Head of caudate nucleus (tissue), 42 donors: ENCODE results near the gene LAMA3.

Source experiments
- DNase-seq, 42 donors: peaks; one replicate each; pipeline versions ENCODE4 v3.0.0 to v3.0.0-alpha.2; 2020 to 2021; ENCODE audit warnings: mixed read lengths in 7 of 42
- intact Hi-C: fragments of 100-400 bp; cut with DNase I; formaldehyde crosslinking; loops from one replicate; pipeline ENCODE4 v1.15.0; 2022

LAMA3 gene

DNA sequence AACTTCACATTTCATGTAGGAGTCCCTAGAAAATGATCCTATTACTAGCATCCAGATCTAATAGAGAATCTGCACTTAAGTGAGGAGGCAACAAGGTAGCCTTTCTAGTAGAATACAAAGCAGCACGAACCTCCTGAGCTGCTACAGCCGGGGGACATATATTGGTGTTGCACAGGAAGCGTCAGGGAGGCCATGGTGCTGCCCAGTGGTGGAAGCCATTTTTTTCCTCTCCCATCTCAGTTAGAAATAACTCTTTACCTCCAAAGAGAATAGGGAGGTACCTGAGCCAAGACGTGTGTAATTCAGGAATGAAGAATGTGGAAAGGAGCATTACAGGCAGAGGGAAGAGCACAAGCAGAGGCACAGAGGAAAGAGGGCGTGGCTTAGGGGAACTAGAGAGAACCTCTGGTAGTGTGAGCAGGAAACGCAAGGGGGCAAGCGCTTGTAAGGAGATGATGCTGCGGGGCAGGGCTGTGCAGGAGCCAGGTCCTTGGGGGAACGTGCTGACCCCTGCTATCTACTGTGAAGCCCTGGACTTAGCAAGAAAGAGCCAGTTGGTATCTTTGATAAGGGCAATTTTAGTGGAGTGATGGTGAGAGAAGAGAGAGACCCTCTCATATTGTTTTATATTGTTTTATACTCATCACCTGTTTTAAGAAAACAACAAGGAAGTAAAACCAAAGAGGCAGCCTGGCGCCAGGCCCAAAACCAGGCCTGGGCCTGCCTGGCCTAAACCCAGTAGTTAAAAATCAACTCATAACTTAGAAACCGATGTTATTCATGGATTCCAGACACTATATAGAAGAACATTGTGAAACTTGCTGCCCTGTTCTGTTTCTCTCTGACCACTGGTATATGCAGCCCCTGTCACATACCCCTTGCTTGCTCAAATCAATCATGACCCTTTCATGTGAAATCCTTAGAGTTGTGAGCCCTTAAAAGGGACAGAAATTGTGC, 275.3 kb downstream of the LAMA3 start:
- peak in 1 of 42 donors; percentile 14 for DNase-seq
- intact Hi-C loops: no loop called here

DNA sequence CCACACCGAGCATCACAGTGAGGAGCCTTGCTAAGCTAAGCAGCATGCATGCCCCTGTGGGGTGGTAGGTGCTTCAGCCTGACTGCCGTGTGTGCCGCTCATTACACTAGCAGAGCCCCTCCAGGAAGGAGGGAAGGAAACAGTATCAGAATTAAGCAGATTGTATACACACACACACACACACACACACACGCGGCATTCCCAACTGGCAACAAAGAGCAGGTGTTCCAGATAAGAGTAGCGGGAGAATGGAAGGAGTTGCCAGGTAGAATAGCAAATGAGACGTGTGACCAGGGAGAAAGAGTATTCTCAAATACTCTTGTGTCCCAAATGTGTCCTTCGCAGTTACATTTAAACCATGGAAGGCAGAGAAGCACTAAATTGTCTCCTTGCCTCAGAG, 277.7 kb downstream of the LAMA3 start:
- DNase-seq: no peak
- intact Hi-C loops: no loop called here

DNA sequence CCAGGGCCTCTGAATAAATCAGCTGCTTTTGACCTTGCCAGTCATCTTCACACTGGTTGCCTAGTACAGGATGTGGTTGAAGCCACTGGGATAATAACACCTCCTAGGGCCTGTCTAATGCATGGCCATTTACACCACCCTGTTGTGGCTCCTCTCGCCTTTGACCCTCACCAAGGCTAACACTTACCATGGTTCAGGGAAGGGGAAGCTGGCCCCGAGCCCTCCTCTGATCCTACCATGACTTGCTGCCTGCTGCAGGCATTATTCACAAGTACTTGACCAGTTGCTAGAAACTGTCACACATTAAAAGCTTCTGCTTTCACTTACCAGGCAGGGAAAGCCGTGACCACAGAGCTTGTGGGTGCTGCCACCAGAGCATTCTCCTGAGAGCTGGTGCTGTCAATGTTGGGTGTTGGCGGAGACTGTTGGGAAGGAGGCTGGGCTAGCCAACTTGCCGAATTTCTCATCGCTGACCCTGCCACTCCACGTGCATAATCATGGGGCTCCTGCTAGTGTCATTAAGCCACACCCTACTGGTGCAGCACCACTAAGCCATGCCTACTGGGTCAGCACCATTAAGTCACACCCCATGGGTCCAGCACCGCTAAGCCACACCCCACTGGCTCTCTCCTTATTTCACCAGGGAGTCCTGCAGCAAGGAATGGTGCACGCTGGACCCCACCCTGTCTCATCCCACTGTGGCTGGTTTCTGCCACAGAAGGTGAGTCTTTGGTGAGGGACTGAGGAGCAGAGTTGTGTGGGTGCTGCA, 278.3 kb downstream of the LAMA3 start:
- intact Hi-C loops: no loop called here
- DNase-seq: peak in 1 of 42 donors; percentile 23

DNA sequence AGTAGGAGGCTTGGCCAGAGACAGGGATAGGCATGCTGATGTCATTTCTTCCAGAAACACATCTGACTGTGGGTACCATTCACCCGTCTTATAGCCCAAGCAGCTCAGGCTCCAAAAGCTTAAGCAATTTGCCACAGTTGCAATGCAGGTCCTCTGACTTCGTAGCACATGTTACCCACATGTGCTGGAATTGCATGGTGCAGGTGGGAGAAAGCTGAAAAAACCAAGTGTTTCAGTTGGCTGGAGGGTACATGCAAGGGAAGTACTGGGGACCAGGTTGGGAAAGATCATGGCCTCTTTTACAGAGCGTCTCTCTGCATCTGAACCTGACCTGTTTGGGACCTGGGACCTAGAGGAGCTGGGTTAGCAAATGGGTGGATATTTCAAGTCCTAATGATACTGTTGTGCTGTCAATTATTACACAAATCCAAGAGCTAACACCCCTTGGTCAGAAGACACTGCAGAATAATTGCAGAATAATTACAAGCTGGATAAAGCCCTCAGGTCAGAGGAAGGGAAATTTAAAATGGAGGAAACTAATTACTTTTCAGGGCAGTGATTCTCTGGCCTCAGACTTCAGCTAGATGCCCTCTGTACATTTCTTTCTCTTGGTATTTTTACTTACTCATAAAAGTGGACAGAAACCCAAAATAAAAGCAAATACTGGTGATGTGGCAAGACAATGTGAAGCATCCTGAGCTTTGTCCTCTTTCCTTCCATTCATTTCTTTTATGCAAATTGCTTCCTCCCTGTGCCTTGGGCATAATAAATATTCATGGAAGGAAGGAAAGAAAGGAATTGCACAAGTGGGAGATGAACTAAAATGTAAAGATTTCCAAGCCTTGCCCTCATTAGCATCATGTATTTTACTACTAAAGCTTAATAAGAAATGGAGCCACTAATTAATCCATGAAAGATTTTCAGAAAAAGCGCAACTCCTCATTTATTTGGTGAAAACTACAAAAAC, 279.7 kb downstream of the LAMA3 start:
- no peak for DNase-seq
- intact Hi-C loops: no loop called here

DNA sequence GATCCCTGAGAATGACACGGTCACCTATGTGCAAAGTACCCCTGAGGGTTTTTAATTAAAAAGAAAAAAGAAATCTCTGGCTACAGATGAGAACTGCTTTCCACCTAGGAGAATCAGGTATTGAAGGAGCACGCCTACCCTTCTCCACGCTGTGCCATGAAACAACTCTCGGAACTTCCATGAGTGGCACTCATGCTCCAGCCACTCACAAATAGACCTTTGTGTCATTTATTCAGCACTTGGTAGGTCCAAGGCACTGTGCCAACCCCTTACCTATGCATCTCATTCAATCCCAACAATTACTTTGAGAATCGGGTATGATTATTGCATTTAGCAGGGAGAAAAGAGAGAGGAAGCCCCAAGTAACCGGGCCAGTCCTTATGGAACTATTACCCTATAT, 280.4 kb downstream of the LAMA3 start:
- DNase-seq: no peak
- intact Hi-C loops: no loop called here

DNA sequence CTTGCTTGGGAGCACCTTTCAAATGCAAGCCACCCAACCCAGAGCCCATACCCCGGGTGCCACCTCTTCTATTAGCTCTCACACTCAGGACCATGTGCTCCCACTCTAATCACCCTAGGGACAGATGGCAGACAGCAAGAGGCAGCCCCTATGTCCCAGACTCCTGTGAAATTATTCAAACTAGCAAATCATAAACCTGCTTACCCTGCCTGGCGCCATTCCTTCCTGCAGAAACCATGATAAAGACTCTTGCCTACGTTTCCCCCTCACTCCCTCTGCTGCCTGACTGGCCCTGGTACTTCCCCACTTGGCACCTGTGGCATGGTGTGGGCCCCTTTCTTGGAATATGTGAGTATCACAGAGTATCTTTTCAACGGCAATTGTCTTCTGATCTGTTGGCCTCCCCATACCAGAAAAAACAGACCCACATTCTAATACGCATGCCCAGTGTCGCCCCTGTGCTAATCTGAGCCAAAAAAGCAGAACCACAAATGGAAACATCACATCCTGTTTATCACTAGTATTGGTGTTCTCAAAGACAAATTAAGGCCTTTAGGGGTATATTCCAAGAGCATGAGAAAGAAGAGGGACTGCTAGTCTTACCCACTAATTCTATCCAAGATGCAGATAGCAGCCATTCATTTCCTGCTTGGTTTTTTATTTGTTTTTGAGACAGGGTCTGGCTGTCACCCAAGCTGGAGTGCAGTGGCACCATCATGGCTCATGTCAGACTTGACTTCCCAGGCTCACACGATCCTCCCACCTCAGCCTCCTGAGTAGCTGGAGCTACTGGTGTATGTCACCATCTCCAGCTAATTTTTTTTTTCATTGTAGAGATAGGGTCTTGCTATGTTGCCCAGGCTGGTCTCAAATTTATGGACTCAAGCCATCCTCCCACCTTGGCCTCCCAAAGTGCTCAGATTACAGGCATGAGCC, 281.2 kb downstream of the LAMA3 start:
- intact Hi-C loops: no loop called here
- no peak for DNase-seq

DNA sequence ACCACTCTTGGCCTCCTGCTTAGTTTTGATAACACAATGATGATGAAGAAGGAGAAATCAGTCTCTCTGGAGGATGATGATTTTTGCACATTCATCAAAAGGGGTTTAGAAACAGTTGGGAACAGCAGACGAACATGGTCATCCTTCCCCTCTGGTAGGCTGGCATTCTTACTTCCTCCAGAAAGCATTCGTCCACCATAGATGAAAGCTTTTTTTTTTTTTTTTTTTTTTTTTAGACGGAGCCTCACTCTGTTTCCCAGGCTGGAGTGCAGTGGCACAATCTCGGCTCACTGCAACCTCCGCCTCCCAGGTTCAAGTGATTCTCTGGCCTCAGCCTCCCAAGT, 281.8 kb downstream of the LAMA3 start:
- intact Hi-C loops: no loop called here
- DNase-seq: no peak

DNA sequence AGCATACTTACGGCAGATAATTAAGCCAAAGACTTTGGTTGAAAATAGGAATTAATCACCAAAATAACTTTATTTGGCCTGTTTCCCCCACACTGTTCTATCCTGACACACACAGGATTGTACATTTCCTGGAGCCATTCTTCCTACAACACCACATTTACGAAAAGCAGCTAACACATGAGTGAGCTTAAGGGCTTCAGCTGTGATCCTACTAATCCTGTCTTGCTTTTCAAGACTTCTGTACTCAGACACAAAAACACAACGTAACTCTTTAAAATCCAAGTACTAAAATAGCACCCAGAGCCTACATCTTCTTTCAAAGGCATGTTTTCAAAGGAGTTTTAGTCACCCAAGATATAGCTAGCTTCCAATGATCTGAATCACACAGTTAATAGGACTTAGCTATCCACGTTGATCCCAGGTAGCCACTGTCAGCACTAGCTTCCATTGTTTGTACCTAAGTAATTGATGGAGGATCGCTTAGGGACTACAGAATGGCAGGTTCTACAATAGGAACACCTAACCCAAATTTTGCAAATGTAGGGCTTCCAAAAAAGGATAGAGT, 282.5 kb downstream of the LAMA3 start:
- intact Hi-C loops: no loop called here
- DNase-seq: no peak

DNA sequence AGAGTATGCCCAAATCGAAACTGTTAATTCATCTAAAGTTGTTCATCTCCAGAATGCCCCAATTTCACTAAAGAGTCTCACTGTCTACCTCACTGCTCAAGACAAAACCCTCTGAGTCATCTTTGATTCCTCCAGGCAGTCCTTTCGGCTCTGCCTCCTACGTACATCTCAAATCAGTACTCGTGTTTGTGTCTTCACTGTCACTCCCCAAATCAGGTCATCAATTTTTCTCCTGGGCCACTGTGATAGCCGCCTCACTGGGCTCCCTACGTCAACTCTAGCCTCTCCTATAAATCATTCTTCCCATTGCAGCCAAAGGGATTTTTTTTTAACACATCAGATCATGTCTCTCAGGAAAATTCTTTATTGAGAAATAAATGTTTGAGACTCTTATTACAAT, 283.2 kb downstream of the LAMA3 start:
- intact Hi-C loops: no loop called here
- DNase-seq: peak in 13 of 42 donors; percentile 6 to 68 (median 29)

DNA sequence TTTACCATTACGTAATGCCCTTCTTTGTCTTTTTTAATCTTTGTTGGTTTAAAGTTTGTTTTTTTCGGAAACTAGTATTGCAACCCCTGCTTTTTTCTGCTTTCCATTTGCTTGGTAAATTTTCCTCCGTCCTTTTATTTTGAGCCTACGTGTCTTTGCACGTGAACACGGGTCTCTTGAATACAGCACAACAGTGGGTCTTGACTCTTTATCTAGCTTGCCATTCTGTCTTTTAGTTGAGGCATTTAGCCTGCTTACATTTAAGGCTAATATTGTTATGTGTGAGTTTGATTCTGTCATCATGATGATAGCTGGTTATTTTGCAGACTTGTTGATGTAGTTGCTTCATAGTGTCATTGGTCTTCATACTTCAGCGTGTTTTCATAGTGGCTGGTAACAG, 287.9 kb downstream of the LAMA3 start:
- intact Hi-C loops: no loop called here
- no peak for DNase-seq

DNA sequence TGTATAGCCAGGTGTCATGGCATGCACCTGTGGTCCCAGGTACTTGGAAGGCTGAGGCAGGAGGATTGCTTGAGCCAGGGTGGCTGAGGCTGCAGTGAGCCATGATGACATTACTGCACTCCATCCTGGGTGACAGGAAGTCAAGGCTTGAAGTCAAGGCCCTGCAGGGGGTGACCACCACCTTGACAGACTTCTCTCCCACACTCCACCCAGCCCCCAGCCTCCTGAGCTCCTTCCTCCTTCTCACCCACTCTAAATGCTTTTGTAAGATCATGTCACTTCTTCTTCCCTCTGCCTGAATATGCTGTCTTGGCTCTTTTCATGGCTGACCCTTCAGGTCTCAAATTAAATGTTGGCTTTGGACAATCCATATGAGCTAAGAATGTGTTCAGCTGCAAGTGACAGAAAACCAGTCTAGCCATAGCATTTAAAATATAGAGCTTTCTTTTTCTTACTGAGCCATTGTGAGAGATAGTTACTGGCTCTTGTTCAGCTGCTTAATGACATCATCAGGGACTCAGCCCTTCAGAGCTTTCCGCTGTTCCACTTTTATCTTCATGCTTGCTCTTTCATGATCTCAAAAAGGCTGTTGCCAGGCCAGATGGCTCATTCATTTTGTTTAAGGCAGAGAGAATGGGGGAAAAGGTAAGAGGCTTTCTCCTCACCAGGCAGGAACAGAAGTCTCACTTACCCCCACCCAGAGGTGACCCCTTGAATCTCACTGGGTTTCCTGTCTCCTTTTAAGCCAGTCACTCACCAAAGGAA, 288.6 kb downstream of the LAMA3 start:
- DNase-seq: no peak
- intact Hi-C loops: no loop called here

DNA sequence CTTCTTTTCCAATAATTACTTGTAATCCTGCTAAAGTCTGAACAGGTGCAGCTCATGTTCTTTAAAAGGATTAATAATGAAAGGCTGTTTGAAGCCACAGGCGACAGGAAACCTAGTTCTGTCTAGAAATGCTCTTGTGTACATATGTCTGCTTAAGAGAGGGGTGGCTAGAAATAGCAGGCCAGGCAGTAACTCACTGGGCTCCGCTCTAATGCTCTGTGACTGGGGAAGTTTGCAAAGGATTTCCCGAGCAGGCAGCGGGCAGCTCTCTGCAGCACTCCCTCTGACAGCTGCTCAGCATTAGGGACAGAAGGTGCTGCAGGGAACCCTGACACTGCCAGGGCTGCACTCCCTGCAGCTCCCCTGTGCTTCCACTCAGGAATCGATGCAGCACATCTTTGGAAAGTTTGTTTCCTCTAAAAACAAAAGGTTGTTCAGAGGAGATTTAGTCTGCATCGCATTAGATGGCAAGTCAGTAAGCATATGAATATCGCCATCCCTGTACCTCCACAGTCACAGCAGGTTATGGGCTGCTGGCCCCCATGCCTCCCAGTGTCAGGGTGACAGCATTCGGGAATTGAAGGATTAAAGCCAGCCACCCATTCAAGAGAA, 292.2 kb downstream of the LAMA3 start:
- intact Hi-C loops: no loop called here
- peak in 1 of 42 donors; percentile 4 for DNase-seq

DNA sequence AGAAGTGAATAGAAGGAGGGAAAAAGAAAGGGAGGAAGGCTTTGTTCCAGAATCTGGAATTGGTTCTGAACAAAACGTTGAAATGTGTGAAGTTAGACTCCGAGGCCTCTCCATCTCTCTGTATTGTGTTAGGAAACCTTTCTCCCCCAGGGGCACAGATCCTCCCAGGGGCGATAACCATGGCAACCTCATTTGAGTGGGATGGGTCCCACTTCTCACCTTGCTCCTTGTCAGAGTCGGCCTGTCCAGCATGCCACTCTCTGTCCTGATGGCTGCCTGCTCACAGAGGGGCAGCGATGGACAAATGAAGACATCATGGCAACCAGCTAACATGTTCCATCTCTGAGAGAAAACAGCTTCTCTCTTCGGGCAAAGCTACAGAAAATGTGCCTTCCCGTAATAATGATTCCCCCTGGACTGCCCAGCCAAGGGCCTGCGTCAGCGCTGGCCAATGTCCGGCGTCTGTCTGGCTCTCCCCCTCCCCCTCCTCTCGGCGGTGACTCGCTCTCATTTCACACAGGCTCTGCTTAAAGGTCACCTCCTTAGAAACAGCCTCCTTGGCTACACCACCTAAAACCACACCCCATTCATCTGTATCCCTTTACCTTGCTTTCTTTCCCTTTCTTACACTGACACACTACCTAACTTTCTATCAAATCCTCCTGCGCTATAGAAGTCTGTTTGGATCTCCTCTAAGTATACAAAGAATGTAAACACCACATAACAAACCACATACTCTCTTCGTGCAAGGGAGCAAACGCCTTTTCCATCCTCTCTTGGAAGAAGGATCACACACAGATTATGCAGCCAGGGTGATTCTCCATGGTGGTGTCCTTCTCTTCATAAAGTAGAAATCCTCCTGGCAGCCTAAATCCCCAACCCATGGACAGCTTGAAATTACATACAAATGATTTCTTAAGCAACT, 293.2 kb downstream of the LAMA3 start:
- DNase-seq: peak in 23 of 42 donors; percentile 14 to 75 (median 37)
- intact Hi-C loops: no loop called here

DNA sequence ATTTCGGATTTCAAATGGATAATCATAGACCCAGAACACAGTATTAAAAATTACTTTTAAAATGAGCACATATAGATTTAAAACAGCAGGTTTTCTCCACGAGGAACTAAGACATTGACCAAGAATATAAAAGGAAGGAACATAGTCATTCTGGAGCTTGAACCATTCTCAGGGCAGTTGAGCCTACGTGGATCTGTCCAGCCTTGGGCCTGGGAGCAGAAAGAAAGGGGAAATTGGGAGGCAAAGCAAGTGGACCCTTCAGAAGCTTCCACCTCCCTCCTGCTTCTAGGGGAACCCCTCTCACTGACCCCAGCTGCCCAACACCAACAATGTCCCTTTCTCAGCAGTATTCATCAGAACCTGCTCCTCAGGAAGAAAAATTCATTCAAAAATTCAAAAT, 293.9 kb downstream of the LAMA3 start:
- intact Hi-C loops: no loop called here
- DNase-seq: no peak

DNA sequence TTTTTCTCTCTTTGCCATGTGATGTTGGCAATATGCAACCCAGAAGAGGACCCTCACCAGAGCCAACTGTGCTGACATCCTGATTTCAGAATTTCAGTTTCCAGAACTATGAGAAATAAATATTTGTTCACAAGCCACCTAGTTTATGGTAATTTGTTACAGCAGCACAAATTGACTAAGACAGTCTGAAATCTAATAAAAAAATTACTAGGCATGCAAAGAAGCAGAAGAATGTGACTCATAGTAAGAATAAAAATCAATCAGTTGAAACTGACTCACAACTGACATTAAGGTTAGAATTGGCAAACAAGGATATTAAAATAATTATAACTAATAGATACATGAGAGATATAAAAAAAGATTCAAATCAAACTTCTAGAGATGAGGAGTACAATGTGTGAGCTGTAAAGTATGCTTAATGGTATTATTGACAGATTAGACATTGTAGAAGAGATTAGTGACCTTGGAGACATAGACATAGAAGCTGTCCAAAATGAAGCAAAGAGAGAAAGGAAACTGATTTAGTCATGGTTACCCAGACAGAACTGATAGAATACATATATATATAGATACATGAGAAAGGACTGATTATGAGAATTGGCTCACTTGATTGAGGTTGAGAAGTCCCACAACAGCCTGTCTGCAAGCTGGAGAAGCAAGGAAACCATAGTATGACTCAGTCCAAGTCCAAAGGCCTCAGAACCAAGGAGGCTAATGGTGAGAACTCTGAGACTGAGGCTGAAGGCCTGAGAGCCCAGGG, 297.5 kb downstream of the LAMA3 start:
- intact Hi-C loops: no loop called here
- no peak for DNase-seq
